HAP-1 (cell line): ENCODE results near the gene HERC5.
A peak's percentile ranks its signal among the peaks of the same experiment; 100 is the strongest.

ENCODE experiments used
- DNase-seq, 2 experiments: peaks; one replicate each; pipeline ENCODE4 v3.0.0-alpha.2; 2016 to 2020; ENCODE audit warnings: low spot score in 2 of 2
- H3K27me3 ChIP-seq: fragments of 250-450 bp; sonication (Bioruptor Pico); 2 replicates; pipeline ENCODE4 v1.5.1; 2020; ENCODE audit warnings: low read depth, mild to moderate bottlenecking, moderate library complexity
- H3K36me3 ChIP-seq: fragments of 250-450 bp; sonication (Bioruptor Pico); replicated peaks from 2 replicates; pipeline ENCODE4 v1.5.1; 2020; ENCODE audit warnings: mild to moderate bottlenecking
- H3K4me1 ChIP-seq: fragments of 250-450 bp; sonication (Bioruptor Pico); 2 replicates; pipeline ENCODE4 v1.5.1; 2020; ENCODE audit warnings: mild to moderate bottlenecking
- H3K4me3 ChIP-seq: fragments of 250-450 bp; sonication (Bioruptor Pico); 2 replicates; pipeline ENCODE4 v1.5.1; 2020; ENCODE audit warnings: mild to moderate bottlenecking, moderate library complexity
- H3K9me3 ChIP-seq: fragments of 250-450 bp; sonication (Bioruptor Pico); 2 replicates; pipeline ENCODE4 v1.5.1; 2020; ENCODE audit warnings: mild to moderate bottlenecking, moderate library complexity
- in situ Hi-C: fragments of 300-500 bp; cut with MboI; formaldehyde crosslinking; loops from 3 replicates; pipeline ENCODE4 v1.14.3; 2020; ENCODE audit warnings: low sequenced_read_pairs, inconsistent platforms, mixed read lengths

HERC5 gene

DNA sequence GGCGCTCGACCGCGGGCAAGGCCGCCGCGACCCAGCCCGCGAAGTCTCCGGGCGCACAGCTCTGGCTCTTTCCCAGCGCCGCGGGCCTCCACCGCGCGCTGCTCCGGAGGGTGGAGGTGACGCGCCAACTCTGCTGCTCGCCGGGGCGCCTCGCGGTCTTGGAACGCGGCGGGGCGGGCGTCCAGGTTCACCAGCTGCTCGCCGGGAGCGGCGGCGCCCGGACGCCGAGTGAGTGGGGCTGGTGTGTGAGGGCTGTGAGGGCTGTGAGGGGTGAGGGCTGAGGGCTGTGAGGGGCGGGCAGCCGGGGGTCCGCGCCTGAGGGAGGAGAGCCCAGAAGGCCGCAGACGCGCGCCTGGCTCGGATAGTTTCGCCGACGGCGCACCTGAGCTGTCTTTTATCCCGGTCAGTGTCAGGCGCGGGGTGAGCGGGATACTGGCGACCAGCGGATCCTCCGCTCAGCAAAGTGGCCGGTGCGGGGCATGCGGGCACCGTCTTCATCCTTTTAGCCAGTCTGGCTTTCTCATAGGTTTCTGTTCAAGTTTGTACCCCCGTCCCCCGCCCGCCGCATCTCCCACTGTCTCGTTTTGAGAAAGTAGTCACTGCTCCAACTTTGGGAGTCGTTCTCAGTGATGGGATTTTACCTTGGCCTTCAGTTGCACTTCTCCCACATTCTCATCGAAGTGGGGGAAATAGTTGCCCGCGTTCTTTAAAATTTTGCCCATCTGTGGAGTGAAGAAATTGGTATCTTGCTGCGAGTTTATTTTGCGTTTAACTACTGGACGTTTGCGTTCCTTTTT, 586 bp downstream of the HERC5 start:
- in situ Hi-C loops, result no loop called here
- H3K36me3 ChIP-seq, result no peaks in the 10 kb centered on the region
- DNase-seq, result peak in 1 of 2 experiments; percentile 50
- H3K27me3 ChIP-seq, result peaks cover 6% of the 10 kb centered on the region; the same call in 1 of the 2 replicates
- H3K4me1 ChIP-seq, result peaks cover 17% of the 10 kb centered on the region
- peak overlapping the region; percentile 36 for H3K4me3 ChIP-seq
- H3K9me3 ChIP-seq, result no peaks in the 10 kb centered on the region

DNA sequence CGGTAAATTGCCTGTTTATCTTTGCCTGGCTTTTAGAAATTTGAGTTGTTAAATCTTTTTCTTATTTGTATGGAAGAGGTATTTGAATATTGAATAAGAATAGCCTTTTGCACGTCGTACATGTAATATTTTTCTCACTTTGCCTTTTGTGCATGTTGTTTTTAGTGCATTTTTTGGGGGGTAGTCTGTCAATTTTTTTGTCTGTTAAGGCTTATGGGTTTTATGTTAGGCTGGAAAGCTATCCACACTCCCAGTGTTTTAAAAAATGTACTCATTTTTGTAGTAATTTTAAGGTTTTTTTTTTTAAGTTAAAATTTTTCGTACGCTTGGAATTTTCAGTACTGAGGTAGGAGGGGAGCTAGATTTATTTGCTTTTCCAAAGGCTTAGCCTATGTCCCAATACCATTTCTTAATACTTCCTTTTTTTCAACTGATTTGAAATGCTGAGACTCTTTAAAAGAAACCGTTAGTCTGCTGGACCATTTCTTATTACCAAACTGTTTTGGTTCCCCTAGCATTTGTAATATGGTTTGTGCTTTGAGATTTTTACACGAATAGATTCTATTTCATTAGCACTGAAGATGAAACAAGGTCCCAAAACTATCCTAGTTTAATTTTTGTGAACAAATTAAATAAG, 1.3 kb downstream of the HERC5 start:
- H3K4me1 ChIP-seq, result peaks cover 17% of the 10 kb centered on the region
- in situ Hi-C loops, result no loop called here
- peaks cover 6% of the 10 kb centered on the region; the same call in 1 of the 2 replicates for H3K27me3 ChIP-seq
- H3K36me3 ChIP-seq, result no peaks in the 10 kb centered on the region
- H3K9me3 ChIP-seq, result no peaks in the 10 kb centered on the region
- H3K4me3 ChIP-seq, result peak overlapping the region; percentile 36
- DNase-seq, result no peak

DNA sequence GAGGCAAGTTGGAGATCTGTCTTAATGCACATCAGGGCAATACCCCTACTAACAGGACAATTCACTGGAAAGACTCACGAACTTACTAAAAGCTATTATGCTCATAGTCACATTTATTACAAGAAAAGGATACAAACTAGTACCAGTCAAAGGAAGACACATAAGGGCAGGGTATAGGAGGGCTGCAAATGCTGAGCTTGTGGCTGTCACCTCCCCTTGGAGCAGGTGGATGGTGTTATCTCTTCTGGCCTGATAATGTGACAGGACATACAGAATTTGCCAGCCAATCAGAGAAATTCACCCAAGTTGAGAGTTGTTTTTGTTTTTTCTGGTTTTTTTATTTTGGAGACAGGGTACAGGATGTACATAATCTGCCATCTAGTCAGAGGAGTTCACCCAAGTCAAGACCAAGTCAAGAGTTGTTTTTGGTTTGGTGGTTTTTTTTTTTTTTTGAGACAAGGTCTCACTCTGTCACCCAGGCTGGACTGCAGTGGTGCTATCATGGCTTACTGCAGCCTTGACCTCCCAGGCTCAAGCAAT, 8.8 kb downstream of the HERC5 start:
- no peaks in the 10 kb centered on the region for H3K9me3 ChIP-seq
- no peaks in the 10 kb centered on the region for H3K4me1 ChIP-seq
- H3K36me3 ChIP-seq, result no peaks in the 10 kb centered on the region
- DNase-seq, result no peak
- H3K4me3 ChIP-seq, result no peak overlapping the region
- H3K27me3 ChIP-seq, result no peaks in the 10 kb centered on the region
- in situ Hi-C loops, result no loop called here

DNA sequence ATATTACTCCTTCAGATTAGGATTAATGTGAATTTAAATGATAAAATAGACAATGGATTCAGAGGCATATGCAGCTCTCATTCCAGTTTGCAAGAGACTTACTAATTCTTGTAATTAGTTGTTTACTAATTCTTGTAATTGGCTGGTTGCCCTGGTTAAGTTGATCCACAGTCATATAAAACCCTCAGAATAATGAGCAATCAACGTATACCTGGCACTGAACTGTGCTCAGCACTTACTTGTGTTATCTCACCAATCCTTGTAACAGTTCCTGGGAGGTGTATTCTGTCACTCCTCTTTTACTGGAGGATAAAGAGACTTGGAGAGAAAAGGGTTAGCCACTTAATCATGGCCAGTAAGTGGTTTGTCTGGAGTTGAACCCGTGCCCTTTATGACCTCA, 10.5 kb downstream of the HERC5 start:
- no peaks in the 10 kb centered on the region for H3K9me3 ChIP-seq
- no peaks in the 10 kb centered on the region for H3K27me3 ChIP-seq
- in situ Hi-C loops, result no loop called here
- H3K4me1 ChIP-seq, result no peaks in the 10 kb centered on the region
- no peak for DNase-seq
- no peak overlapping the region for H3K4me3 ChIP-seq
- H3K36me3 ChIP-seq, result no peaks in the 10 kb centered on the region

DNA sequence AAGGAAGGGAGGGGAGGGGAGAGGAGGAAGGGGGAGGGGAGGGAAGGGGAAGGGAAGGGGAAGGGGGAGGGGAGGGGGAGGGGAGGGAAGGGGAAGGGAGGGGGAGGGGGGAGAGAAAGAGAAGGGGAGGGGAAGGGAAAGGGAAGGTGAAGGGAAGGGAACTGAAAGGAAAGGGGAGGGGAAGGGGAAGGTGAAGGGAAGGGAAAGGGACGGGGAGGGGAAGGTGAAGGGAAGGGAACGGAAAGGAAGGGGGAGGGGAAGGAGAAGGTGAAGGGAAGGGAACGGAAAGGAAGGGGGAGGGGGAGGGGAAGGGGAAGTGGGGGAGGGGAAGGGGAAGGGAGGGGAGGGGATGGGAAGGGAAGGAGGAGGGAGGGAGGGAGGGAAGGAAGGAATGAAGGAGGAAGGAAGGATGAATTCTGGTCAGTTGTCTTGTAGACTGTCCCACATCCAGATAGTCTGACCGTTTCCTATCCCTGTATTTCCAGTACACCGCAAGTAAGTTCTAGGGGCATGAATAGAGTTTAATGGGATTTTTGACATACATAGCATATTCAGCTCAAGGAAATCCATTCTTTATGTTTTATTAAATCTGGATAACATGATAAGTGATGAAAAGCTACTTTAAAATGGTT, 20.4 kb downstream of the HERC5 start:
- H3K36me3 ChIP-seq, result no peaks in the 10 kb centered on the region
- in situ Hi-C loops, result no loop called here
- no peaks in the 10 kb centered on the region for H3K9me3 ChIP-seq
- H3K27me3 ChIP-seq, result no peaks in the 10 kb centered on the region
- H3K4me3 ChIP-seq, result no peak overlapping the region
- no peak for DNase-seq
- H3K4me1 ChIP-seq, result peaks cover 10% of the 10 kb centered on the region

DNA sequence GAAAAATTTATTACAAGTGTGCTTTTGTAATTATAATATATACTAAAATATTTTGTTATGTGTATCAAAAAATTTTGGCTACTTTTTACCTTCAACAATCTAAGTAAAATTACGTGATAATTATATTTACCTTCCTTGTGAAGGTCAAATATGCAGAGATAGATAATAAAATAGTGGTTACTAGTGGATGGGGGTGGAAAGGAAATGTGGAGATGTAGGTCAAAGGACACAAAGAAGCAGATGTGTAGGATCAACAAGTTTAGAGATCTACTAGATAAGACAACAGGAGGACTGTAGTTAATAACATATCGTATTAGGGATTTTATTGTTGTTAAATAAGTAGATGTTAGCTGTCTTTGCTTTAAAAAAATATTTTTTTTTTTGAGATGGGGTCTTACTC, 21.3 kb downstream of the HERC5 start:
- Histone ChIP-seq H3K9me3 (no peaks in the 10 kb centered on the region), H3K4me1 (peaks cover 10% of the 10 kb centered on the region), H3K27me3 (no peaks in the 10 kb centered on the region), H3K4me3 (no peak overlapping the region), H3K36me3 (no peaks in the 10 kb centered on the region)
- DNase-seq, result no peak
- in situ Hi-C loops, result no loop called here

DNA sequence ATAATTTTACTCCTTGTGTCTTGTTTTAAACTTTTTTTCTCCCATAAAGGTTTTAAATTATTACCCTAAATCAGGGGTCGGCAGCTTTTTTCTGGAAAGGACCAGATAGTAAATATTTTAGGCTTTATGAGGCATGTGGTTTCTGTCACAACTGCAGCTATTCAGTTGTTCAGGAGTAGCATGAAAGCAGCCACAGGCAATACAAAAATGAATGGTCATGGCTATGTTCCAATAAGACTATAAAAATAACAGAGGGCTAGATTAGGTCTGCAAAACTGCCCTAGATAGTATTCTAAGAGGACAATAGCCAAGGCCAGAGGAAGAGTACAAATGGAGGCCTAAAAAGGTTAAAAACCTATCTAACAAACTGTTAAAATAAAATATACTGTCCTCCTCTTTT, 24.6 kb downstream of the HERC5 start:
- Histone ChIP-seq H3K9me3 (no peaks in the 10 kb centered on the region), H3K4me1 (peaks cover 5% of the 10 kb centered on the region; the same call in 1 of the 2 replicates), H3K4me3 (no peak overlapping the region), H3K27me3 (no peaks in the 10 kb centered on the region), H3K36me3 (no peaks in the 10 kb centered on the region)
- in situ Hi-C loops, result no loop called here
- no peak for DNase-seq

DNA sequence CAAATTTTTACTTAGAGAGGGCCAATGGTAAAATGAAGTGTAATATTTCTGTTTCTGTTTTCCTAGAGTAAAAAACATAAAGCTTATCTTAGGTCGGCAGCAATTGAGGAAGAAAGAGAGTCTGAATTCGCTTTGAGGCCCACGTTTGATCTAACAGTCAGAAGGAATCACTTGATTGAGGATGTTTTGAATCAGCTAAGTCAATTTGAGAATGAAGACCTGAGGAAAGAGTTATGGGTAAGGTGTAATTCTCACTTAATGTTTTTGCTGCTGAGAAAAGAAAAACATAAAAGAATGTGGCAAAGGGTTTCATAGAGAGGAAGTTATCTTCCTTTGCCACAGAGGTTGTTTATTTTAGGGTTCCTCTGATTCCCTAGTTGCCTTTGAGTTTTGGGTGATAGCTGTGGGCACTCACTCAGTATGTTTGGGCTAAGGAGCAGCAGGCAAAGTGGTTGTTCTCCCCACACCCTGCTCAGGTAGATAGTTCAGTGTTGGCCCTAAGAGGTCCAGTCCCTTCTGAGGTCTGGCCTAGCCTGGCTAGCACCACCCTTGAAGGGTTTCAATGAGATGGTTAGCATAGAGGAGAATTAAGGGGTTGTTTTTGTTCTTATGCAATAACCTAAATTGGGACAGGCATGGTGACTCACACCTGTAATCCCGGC, 32.3 kb downstream of the HERC5 start:
- no peaks in the 10 kb centered on the region for H3K27me3 ChIP-seq
- no peaks in the 10 kb centered on the region for H3K4me1 ChIP-seq
- H3K9me3 ChIP-seq, result no peaks in the 10 kb centered on the region
- DNase-seq, result no peak
- in situ Hi-C loops, result no loop called here
- no peaks in the 10 kb centered on the region; the same call in 1 of the 2 replicates for H3K36me3 ChIP-seq
- H3K4me3 ChIP-seq, result no peak overlapping the region

DNA sequence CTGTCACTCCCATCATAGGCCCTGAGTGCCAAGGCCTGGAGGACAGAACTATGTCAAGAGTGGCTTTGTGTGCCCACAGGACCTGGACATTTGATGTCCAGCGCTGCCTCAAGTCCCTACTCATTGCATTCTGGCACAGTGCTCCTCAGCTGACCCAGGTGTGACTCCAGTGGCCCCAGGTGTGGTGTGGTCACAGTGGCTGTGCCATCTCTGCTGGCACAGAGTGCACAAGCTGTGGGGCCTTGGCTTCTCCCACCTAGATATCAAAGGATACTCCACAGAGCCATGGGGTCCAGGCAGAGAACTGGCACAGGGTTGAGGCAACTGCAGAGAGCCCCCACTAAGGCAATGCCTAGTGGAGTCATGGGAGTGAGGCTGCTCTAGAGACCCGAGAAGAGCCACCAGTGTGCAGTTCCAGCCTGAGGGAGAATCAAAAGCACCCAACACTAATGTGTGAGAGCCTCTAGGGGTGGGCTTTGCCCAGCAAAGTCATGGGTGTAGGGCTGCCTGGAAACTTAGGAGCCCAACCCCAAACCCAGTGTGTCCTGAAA, 41.0 kb downstream of the HERC5 start:
- no peaks in the 10 kb centered on the region for H3K4me1 ChIP-seq
- H3K36me3 ChIP-seq, result no peaks in the 10 kb centered on the region
- no peak for DNase-seq
- in situ Hi-C loops, result no loop called here
- H3K27me3 ChIP-seq, result no peaks in the 10 kb centered on the region
- no peaks in the 10 kb centered on the region for H3K9me3 ChIP-seq
- H3K4me3 ChIP-seq, result no peak overlapping the region

DNA sequence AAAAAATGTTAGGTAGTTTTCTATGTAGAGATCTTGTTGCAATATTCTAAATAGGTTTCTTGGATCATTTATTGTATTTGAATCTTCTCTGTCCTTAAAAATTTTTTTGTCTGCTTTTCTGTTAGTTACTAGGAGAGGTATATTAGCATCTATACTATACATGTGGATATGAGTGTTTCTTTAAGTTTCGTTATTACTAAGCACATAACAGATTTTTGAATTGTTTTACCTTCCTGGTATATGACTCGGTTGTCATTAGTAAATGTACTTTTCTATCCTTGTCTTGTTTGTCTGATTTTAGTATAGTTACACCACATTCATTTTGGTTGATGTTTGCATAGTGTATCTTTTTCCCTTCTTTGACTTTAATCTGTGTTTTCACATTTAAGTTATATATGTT, 46.4 kb downstream of the HERC5 start:
- H3K4me1 ChIP-seq, result no peaks in the 10 kb centered on the region
- DNase-seq, result no peak
- H3K36me3 ChIP-seq, result no peaks in the 10 kb centered on the region
- no peaks in the 10 kb centered on the region for H3K9me3 ChIP-seq
- H3K4me3 ChIP-seq, result no peak overlapping the region
- no peaks in the 10 kb centered on the region for H3K27me3 ChIP-seq
- in situ Hi-C loops, result no loop called here

DNA sequence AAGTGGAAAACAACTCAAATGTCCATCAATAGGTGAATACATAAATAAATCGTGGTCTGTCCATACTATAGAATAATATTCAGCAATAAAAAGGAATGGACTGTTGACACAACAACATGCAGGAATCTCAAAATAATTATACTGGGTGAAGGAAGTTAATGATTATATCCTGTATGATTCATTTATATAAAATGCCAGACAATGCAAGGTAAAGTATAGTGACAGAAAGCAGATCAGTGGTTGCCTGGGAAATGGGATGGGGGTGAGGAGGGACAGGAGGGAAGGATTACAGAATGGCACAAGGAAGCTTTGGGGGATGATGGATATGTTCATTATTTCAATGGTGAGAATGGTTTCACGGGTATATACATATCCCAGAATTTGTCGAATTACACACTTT, 54.3 kb downstream of the HERC5 start:
- H3K9me3 ChIP-seq, result no peaks in the 10 kb centered on the region
- DNase-seq, result no peak
- no peaks in the 10 kb centered on the region for H3K36me3 ChIP-seq
- no peaks in the 10 kb centered on the region for H3K27me3 ChIP-seq
- no peak overlapping the region for H3K4me3 ChIP-seq
- in situ Hi-C loops, result loop anchor here (10.0 kb wide), 1 partner anchor 476 kb away; no protein-coding TSS in a partner anchor
- H3K4me1 ChIP-seq, result no peaks in the 10 kb centered on the region

DNA sequence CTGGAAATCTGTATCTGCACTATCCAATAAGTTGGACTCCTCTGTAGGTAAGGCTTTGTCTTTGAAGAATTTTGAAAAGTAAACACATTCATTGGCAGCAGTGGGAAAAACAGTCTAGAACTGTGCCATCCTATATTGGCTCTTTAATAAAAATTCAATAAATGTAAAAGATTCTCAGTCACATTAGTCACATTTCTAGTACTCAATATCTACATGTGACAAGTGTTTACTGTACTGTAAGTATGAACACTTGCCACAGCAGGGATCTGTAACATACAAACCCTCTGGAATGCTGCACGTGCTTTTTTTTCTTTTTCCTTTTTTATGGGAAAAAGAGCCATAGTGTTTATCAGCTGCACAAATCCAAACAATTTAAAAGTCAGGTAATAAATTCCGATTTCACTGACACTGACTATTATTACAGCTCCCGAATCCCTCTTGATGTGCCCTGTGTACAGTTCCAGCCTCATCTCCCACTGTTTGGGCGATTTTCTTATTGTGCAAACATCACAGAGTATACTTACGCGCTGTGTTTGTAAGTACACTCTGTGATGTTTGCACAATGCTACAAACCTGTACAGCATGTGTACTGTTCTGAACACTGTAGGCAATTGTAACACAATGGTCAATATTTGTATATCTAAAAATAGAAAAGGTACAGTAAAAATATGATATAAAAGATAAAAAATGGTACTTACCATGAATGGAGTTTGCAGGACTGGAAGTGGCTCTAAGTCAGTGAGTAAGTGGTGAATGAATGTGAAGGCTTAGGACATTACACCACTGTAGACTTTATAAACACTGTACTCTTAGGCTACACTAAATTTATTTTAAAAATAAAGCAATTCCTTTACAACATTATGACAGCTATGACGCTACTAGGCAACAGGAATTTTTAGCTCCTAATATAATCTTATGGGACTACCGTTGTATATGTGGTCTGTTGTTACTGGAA, 57.9 kb downstream of the HERC5 start:
- H3K9me3 ChIP-seq, result no peaks in the 10 kb centered on the region
- in situ Hi-C loops, result loop anchor here (5.0 to 10.0 kb wide), 3 partner anchors 148 to 480 kb away; no protein-coding TSS in a partner anchor
- H3K27me3 ChIP-seq, result no peaks in the 10 kb centered on the region
- no peak overlapping the region for H3K4me3 ChIP-seq
- DNase-seq, result no peak
- peaks cover 9% of the 10 kb centered on the region for H3K4me1 ChIP-seq
- no peaks in the 10 kb centered on the region; the same call in 1 of the 2 replicates for H3K36me3 ChIP-seq
